ENCODE measurements around the gene FOXI2. TPM values are rescaled to one million over a fixed set of nuclear protein-coding genes. Genes with fewer than 3 reads are reported as not detected.

The FOXI2 gene
- total RNA-seq, 2 donors from 2014 or later = not detected

DNA sequence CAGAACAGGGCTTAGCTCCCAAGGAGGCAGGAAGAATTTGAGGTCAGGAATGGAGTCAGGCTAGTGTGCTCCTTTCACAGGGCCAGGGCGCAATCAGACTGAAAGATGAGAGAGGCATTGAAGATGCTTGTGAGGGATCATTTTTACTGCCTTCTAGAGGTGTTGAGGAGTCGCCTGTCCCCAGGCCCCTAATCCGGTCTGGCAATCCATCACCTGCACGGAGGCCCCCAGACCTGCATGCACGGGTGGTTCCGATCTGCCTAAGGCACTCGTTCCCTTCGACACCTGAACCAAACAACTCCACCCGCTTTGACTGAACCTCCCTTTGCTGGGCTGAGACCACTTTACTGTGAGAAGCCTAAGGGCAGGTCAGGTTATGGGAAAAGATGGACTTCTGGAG is 8.0 kb downstream of the FOXI2 start:
- no peak for TF ChIP-seq CTCF (IDR thresholded peaks at IDR 0.05)
- H3K36me3 ChIP-seq = no peaks in the 10 kb centered on the region

DNA sequence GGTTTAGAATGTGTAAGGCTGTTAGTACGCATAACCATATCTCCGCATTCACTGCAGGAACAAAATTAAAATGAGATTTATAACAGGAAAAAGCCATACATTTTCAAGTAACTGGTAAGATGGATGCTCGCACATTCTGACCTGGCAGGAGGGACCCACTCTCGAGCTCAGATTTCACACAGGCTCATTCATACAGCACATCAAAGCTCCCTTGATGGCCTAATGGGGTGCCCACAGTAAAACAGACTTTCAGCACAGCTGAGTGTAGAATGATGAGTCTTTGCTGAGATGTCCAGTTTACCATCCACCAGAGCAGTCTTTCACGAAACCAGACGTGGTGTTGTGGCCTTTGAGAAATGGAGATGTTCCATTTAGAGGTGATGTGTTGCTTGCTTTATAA is 8.9 kb downstream of the FOXI2 start:
- no peak for DNase-seq (ENCODE audit: low spot score)
- TF ChIP-seq CTCF (IDR thresholded peaks at IDR 0.05) = no peak
- peaks cover 0 to 12% of the 10 kb centered on the region in 2 donors for H3K9me3 ChIP-seq
- no peak overlapping the region for H3K27ac ChIP-seq
- H3K4me1 ChIP-seq = no peaks in the 10 kb centered on the region
- H3K36me3 ChIP-seq = no peaks in the 10 kb centered on the region
- no peaks in the 10 kb centered on the region for H3K27me3 ChIP-seq
- no peak overlapping the region for H3K4me3 ChIP-seq

More for the DNA sequence above, 8.0 kb downstream of the FOXI2 start:
- Histone ChIP-seq H3K4me1 (no peaks in the 10 kb centered on the region), H3K27ac (no peak overlapping the region), H3K9me3 (peaks cover 0 to 12% of the 10 kb centered on the region in 2 donors), H3K27me3 (no peaks in the 10 kb centered on the region), H3K4me3 (no peak overlapping the region)
- DNase-seq (ENCODE audit: low spot score) = no peak

- no peaks in the 10 kb centered on the region for H3K27me3 ChIP-seq
- H3K4me1 ChIP-seq = no peaks in the 10 kb centered on the region
- H3K9me3 ChIP-seq = no peaks in the 10 kb centered on the region
- H3K36me3 ChIP-seq = no peaks in the 10 kb centered on the region
- no peak overlapping the region for H3K4me3 ChIP-seq
- DNase-seq (ENCODE audit: low spot score) = no peak
- TF ChIP-seq CTCF (IDR thresholded peaks at IDR 0.05) = no peak
- H3K27ac ChIP-seq = no peak overlapping the region
These were observed 18.8 kb downstream of the FOXI2 start for GRCh38 chr10:127755753-127756152.

- Histone ChIP-seq H3K27ac (no peak overlapping the region), H3K4me3 (no peak overlapping the region), H3K36me3 (no peaks in the 10 kb centered on the region), H3K4me1 (no peaks in the 10 kb centered on the region), H3K9me3 (no peaks in the 10 kb centered on the region), H3K27me3 (no peaks in the 10 kb centered on the region)
- no peak for DNase-seq (ENCODE audit: low spot score)
- TF ChIP-seq CTCF (IDR thresholded peaks at IDR 0.05) = no peak
These were observed 19.3 kb downstream of the FOXI2 start for GRCh38 chr10:127756264-127756663.

DNA sequence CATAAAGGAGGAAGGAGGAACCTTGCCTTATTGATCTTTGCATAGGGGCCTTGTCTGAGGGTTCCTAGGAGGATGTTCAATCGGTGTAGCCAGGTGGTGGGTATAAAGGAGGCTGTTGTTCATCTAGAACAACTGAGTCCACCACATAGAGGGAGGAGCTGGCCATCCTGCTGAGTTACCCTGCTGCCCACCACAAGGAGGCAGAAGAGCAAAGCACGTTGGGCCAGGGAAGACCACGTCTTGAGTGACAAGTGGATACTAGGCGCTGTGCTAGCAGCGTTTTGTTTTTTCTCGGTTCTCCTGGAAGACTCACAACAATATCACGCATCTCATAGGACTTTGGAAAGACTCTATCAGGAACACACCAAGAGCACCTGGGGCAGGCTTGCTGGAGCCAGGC is 20.0 kb downstream of the FOXI2 start:
- no peak for TF ChIP-seq CTCF (IDR thresholded peaks at IDR 0.05)
- no peaks in the 10 kb centered on the region for H3K4me1 ChIP-seq
- H3K36me3 ChIP-seq = no peaks in the 10 kb centered on the region
- H3K27ac ChIP-seq = no peak overlapping the region
- DNase-seq (ENCODE audit: low spot score) = no peak
- no peaks in the 10 kb centered on the region for H3K27me3 ChIP-seq
- no peaks in the 10 kb centered on the region for H3K9me3 ChIP-seq
- no peak overlapping the region for H3K4me3 ChIP-seq

DNA sequence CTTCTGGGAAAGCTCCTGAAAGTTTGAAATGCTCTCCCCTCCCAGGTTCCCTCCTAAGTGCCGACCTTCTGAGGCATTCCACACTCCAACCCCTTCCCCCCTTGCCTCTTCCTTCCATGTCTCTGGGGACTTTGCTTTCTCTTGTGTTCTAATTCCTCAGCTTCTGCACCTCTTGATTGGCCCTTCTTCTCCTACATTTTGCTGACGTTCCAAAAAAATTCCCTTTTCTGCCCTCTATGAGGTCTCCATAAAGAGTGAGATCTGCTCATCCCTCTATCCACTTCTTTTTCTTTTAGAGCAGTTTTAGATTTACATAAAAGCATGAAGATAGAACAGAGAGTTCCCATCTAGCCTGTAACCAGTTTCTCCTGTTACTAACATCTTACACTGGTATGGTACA is 22.3 kb downstream of the FOXI2 start:
- DNase-seq (ENCODE audit: low spot score) = no peak
- Histone ChIP-seq H3K36me3 (no peaks in the 10 kb centered on the region), H3K27ac (no peak overlapping the region), H3K27me3 (no peaks in the 10 kb centered on the region), H3K4me3 (no peak overlapping the region), H3K9me3 (no peaks in the 10 kb centered on the region), H3K4me1 (no peaks in the 10 kb centered on the region)
- no peak for TF ChIP-seq CTCF (IDR thresholded peaks at IDR 0.05)

Measured in right atrium auricular region (tissue), 2 donors.